AG04449 (cell line): ENCODE measurements around the gene PDE2A.

ENCODE experiments used
- CTCF ChIA-PET: fragments of 350-600 bp; formaldehyde crosslinking; extraction: SDS; loops from one replicate; lab custom pipeline; 2021; ENCODE audit warnings: antibody characterized with exemption; lab: Yijun Ruan, JAX
- POLR2A ChIA-PET: fragments of 400-600, 350-600 bp; formaldehyde crosslinking; extraction: SDS; loops from one replicate; lab custom pipeline; 2020; ENCODE audit warnings: antibody characterized with exemption, inconsistent platforms; lab: Yijun Ruan, JAX
- DNase-seq: peaks from one replicate; pipeline ENCODE4 v3.0.0-alpha.2; 2010; ENCODE audit warnings: low read depth, low spot score
- H3K4me3 ChIP-seq: 2 replicates; pipeline ENCODE4 v1.5.1; 2011; ENCODE audit warnings: low read depth, mild to moderate bottlenecking, control low read depth, low read length
- CTCF ChIP-seq: IDR thresholded peaks from one replicate; pipeline ENCODE4 v1.5.1; 2011; ENCODE audit warnings: mild to moderate bottlenecking, moderate library complexity, low read length, control low read depth, inconsistent platforms; ENCODE audit not compliant: insufficient read depth; ENCODE audit errors: missing control alignments

PDE2A gene

GRCh38 chr11:72669527-72669926 lies 4.7 kb downstream of the PDE2A start:
- ChIA-PET CTCF (interaction anchor here (1.3 to 3.4 kb wide), 3 partner anchors 9 to 83 kb away, joined by 3 to 30 read pairs (median 7); no protein-coding TSS in a partner anchor), POLR2A (no interaction called here)
- DNase-seq, result no peak
- TF ChIP-seq CTCF, result no peak
- no peak overlapping the region for H3K4me3 ChIP-seq

- DNase-seq, result no peak
- no peak for TF ChIP-seq CTCF
- POLR2A ChIA-PET, result no interaction called here
- CTCF ChIA-PET, result interaction anchor here (0.8 to 3.5 kb wide), 12 partner anchors 9 to 197 kb away, joined by 3 to 30 read pairs (median 4); no protein-coding TSS in a partner anchor
- H3K4me3 ChIP-seq, result no peak overlapping the region
These were observed 5.4 kb downstream of the PDE2A start for GRCh38 chr11:72668629-72669347.

- no peak overlapping the region for H3K4me3 ChIP-seq
- no peak for TF ChIP-seq CTCF
- CTCF ChIA-PET, result interaction anchor here (0.5 to 3.5 kb wide), 5 partner anchors 19 to 195 kb away, joined by 3 to 13 read pairs (median 3); no protein-coding TSS in a partner anchor
- POLR2A ChIA-PET, result no interaction called here
- no peak for DNase-seq
These were observed 8.2 kb downstream of the PDE2A start for GRCh38 chr11:72665911-72666472.

- CTCF ChIA-PET, result no interaction called here
- no peak for TF ChIP-seq CTCF
- H3K4me3 ChIP-seq, result no peak overlapping the region
- POLR2A ChIA-PET, result no interaction called here
- DNase-seq, result no peak
These were observed 12.2 kb downstream of the PDE2A start for GRCh38 chr11:72662036-72662435.

- H3K4me3 ChIP-seq, result no peak overlapping the region
- POLR2A ChIA-PET, result no interaction called here
- CTCF ChIA-PET, result no interaction called here
- DNase-seq, result no peak
- no peak for TF ChIP-seq CTCF
These were observed 12.7 kb downstream of the PDE2A start for GRCh38 chr11:72661486-72661885.

GRCh38 chr11:72658989-72659640 lies 15.1 kb downstream of the PDE2A start:
- CTCF ChIA-PET, result interaction anchor here (0.8 to 2.6 kb wide), 7 partner anchors 9 to 188 kb away, joined by 3 to 8 read pairs (median 4); no protein-coding TSS in a partner anchor
- no peak overlapping the region for H3K4me3 ChIP-seq
- DNase-seq, result no peak
- POLR2A ChIA-PET, result no interaction called here
- no peak for TF ChIP-seq CTCF
